ENCODE measurements around the gene RPS8.
"Not testable (repeated sequence)": the region's sequence is repeated elsewhere in the genome, so short reads cannot be mapped to it uniquely, and the experiment has no call there.

RPS8 gene

GRCh38 chr1:44787506-44787905 lies 12.2 kb downstream of the RPS8 start:
- H2AK5ac ChIP-seq (ENCODE audit: low read length), result no peak overlapping the region
- H3K56ac ChIP-seq (ENCODE audit: low read length), result peak overlapping the region; percentile 22
- WGBS (ENCODE audit: extremely low coverage, insufficient coverage, low lambda C conversion rate), result no CpG with 5 or more reads among the region's 10 CpGs
- H4K8ac ChIP-seq (ENCODE audit: low read depth, low read length), result no peak overlapping the region
- no peak overlapping the region for H2BK15ac ChIP-seq (replicated peaks; ENCODE audit: low read depth)
- no peak overlapping the region for H3K23ac ChIP-seq (ENCODE audit: low read length)
- no peaks in the 10 kb centered on the region for H3K36me3 ChIP-seq (ENCODE audit: control insufficient read depth, insufficient read depth, low read length)
- H3K18ac ChIP-seq (ENCODE audit: low read length), result no peak overlapping the region
- no peak overlapping the region for H2BK5ac ChIP-seq (ENCODE audit: low read length)
- no peak overlapping the region for H4K5ac ChIP-seq (ENCODE audit: low read length)
- H3K4ac ChIP-seq (ENCODE audit: low read depth, low read length), result no peak overlapping the region
- no peak overlapping the region for H3K27ac ChIP-seq (ENCODE audit: low read depth, low read length)
- no peaks in the 10 kb centered on the region for H3K27me3 ChIP-seq (ENCODE audit: insufficient read depth, low read length, poor library complexity)
- H3K4me3 ChIP-seq (ENCODE audit: low read length), result no peak overlapping the region
- peaks cover 5% of the 10 kb centered on the region for H3K4me1 ChIP-seq (ENCODE audit: control insufficient read depth, low read depth, low read length)
- H3K79me1 ChIP-seq (ENCODE audit: low read length), result no peaks in the 10 kb centered on the region
- no peak overlapping the region for H3K9ac ChIP-seq (ENCODE audit: low read length)
- no peaks in the 10 kb centered on the region for H3K79me2 ChIP-seq (ENCODE audit: control insufficient read depth, insufficient read depth, low read length)
- H2BK120ac ChIP-seq (ENCODE audit: low read depth, low read length), result no peak overlapping the region
- no peak overlapping the region for H3K4me2 ChIP-seq (ENCODE audit: low read length)
- DNase-seq, result no peak

- Histone ChIP-seq H3K56ac (ENCODE audit: low read length) (peak within 1 kb of the TSS; percentile 22), H3K18ac (ENCODE audit: low read length) (no peak within 1 kb of the TSS), H3K9ac (ENCODE audit: low read length) (no peak within 1 kb of the TSS), H2BK15ac (replicated peaks; ENCODE audit: low read depth) (no peak within 1 kb of the TSS), H4K5ac (ENCODE audit: low read length) (no peak within 1 kb of the TSS), H3K79me1 (ENCODE audit: low read length) (no peaks in the 10 kb centered on the region), H3K4me3 (ENCODE audit: low read length) (no peak within 1 kb of the TSS), H2BK5ac (ENCODE audit: low read length) (no peak within 1 kb of the TSS), H3K36me3 (ENCODE audit: control insufficient read depth, insufficient read depth, low read length) (no peaks in the 10 kb centered on the region), H3K27me3 (ENCODE audit: insufficient read depth, low read length, poor library complexity) (no peaks in the 10 kb centered on the region), H3K79me2 (ENCODE audit: control insufficient read depth, insufficient read depth, low read length) (no peaks in the 10 kb centered on the region), H4K8ac (ENCODE audit: low read depth, low read length) (no peak within 1 kb of the TSS), H3K27ac (ENCODE audit: low read depth, low read length) (no peak within 1 kb of the TSS), H3K4ac (ENCODE audit: low read depth, low read length) (no peak within 1 kb of the TSS), H3K23ac (ENCODE audit: low read length) (no peak within 1 kb of the TSS), H3K4me1 (ENCODE audit: control insufficient read depth, low read depth, low read length) (peaks cover 7% of the 10 kb centered on the region), H2AK5ac (ENCODE audit: low read length) (no peak within 1 kb of the TSS), H3K4me2 (ENCODE audit: low read length) (no peak within 1 kb of the TSS), H2BK120ac (ENCODE audit: low read depth, low read length) (no peak within 1 kb of the TSS)
- DNase-seq, result no peak
- WGBS (ENCODE audit: extremely low coverage, insufficient coverage, low lambda C conversion rate), result no CpG with 5 or more reads among the region's 9 CpGs
Observed at GRCh38 chr1:44788120-44788860, 12.9 kb downstream of the RPS8 start, which contains the start of gene BEST4. TSS of gene BEST4 (minus strand) at chr1:44788170. CDS start at chr1:44787705, 465 bp downstream.

- H2BK5ac ChIP-seq (ENCODE audit: low read length), result no peak overlapping the region
- H3K56ac ChIP-seq (ENCODE audit: low read length), result peak overlapping the region; percentile 25
- no peaks in the 10 kb centered on the region for H3K79me1 ChIP-seq (ENCODE audit: low read length)
- no peaks in the 10 kb centered on the region for H3K27me3 ChIP-seq (ENCODE audit: insufficient read depth, low read length, poor library complexity)
- DNase-seq, result no peak
- no peak overlapping the region for H3K4me3 ChIP-seq (ENCODE audit: low read length)
- no peak overlapping the region for H3K4ac ChIP-seq (ENCODE audit: low read depth, low read length)
- H4K8ac ChIP-seq (ENCODE audit: low read depth, low read length), result no peak overlapping the region
- H3K79me2 ChIP-seq (ENCODE audit: control insufficient read depth, insufficient read depth, low read length), result no peaks in the 10 kb centered on the region
- H4K5ac ChIP-seq (ENCODE audit: low read length), result no peak overlapping the region
- no peak overlapping the region for H3K27ac ChIP-seq (ENCODE audit: low read depth, low read length)
- no peaks in the 10 kb centered on the region for H3K36me3 ChIP-seq (ENCODE audit: control insufficient read depth, insufficient read depth, low read length)
- H2AK5ac ChIP-seq (ENCODE audit: low read length), result no peak overlapping the region
- WGBS (ENCODE audit: extremely low coverage, insufficient coverage, low lambda C conversion rate), result no CpG with 5 or more reads among the region's 7 CpGs
- H2BK120ac ChIP-seq (ENCODE audit: low read depth, low read length), result no peak overlapping the region
- peaks cover 4% of the 10 kb centered on the region for H3K4me1 ChIP-seq (ENCODE audit: control insufficient read depth, low read depth, low read length)
- no peak overlapping the region for H3K23ac ChIP-seq (ENCODE audit: low read length)
- no peak overlapping the region for H3K4me2 ChIP-seq (ENCODE audit: low read length)
- H3K18ac ChIP-seq (ENCODE audit: low read length), result no peak overlapping the region
- H2BK15ac ChIP-seq (replicated peaks; ENCODE audit: low read depth), result no peak overlapping the region
- H3K9ac ChIP-seq (ENCODE audit: low read length), result no peak overlapping the region
Observed at GRCh38 chr1:44790968-44791801, 15.8 kb downstream of the RPS8 start.

- H3K4ac ChIP-seq (ENCODE audit: low read depth, low read length), result no peak overlapping the region
- WGBS (ENCODE audit: extremely low coverage, insufficient coverage, low lambda C conversion rate), result no CpG with 5 or more reads among the region's 9 CpGs
- H3K56ac ChIP-seq (ENCODE audit: low read length), result peak overlapping the region; percentile 57
Observed at GRCh38 chr1:44792736-44793502, 17.6 kb downstream of the RPS8 start.

GRCh38 chr1:44797886-44798285 lies 22.5 kb downstream of the RPS8 start:
- not testable (repeated sequence) for H3K36me3 ChIP-seq (ENCODE audit: control insufficient read depth, insufficient read depth, low read length); H2BK15ac ChIP-seq (replicated peaks; ENCODE audit: low read depth); H3K4me2 ChIP-seq (ENCODE audit: low read length); H3K9ac ChIP-seq (ENCODE audit: low read length); DNase-seq; H2BK5ac ChIP-seq (ENCODE audit: low read length); H4K5ac ChIP-seq (ENCODE audit: low read length); H3K56ac ChIP-seq (ENCODE audit: low read length); H3K27ac ChIP-seq (ENCODE audit: low read depth, low read length); H3K23ac ChIP-seq (ENCODE audit: low read length); H4K8ac ChIP-seq (ENCODE audit: low read depth, low read length); H3K18ac ChIP-seq (ENCODE audit: low read length); H2AK5ac ChIP-seq (ENCODE audit: low read length); H3K79me1 ChIP-seq (ENCODE audit: low read length); H2BK120ac ChIP-seq (ENCODE audit: low read depth, low read length); H3K79me2 ChIP-seq (ENCODE audit: control insufficient read depth, insufficient read depth, low read length); H3K4ac ChIP-seq (ENCODE audit: low read depth, low read length); H3K4me3 ChIP-seq (ENCODE audit: low read length); H3K27me3 ChIP-seq (ENCODE audit: insufficient read depth, low read length, poor library complexity); H3K4me1 ChIP-seq (ENCODE audit: control insufficient read depth, low read depth, low read length)
- no CpG with 5 or more reads among the region's 8 CpGs for WGBS (ENCODE audit: extremely low coverage, insufficient coverage, low lambda C conversion rate)

More at GRCh38 chr1:44792736-44793502, 17.6 kb downstream of the RPS8 start:
- Histone ChIP-seq H2BK5ac (ENCODE audit: low read length) (no peak overlapping the region), H2AK5ac (ENCODE audit: low read length) (peak overlapping the region; percentile 33), H2BK15ac (replicated peaks; ENCODE audit: low read depth) (no peak overlapping the region), H4K5ac (ENCODE audit: low read length) (peak overlapping the region; percentile 26), H4K8ac (ENCODE audit: low read depth, low read length) (no peak overlapping the region), H3K36me3 (ENCODE audit: control insufficient read depth, insufficient read depth, low read length) (no peaks in the 10 kb centered on the region), H3K23ac (ENCODE audit: low read length) (no peak overlapping the region), H3K9ac (ENCODE audit: low read length) (peak overlapping the region; percentile 39), H3K4me2 (ENCODE audit: low read length) (no peak overlapping the region), H3K79me2 (ENCODE audit: control insufficient read depth, insufficient read depth, low read length) (no peaks in the 10 kb centered on the region), H2BK120ac (ENCODE audit: low read depth, low read length) (no peak overlapping the region), H3K27me3 (ENCODE audit: insufficient read depth, low read length, poor library complexity) (no peaks in the 10 kb centered on the region), H3K18ac (ENCODE audit: low read length) (no peak overlapping the region), H3K4me3 (ENCODE audit: low read length) (no peak overlapping the region), H3K79me1 (ENCODE audit: low read length) (no peaks in the 10 kb centered on the region), H3K4me1 (ENCODE audit: control insufficient read depth, low read depth, low read length) (peaks cover 4% of the 10 kb centered on the region), H3K27ac (ENCODE audit: low read depth, low read length) (no peak overlapping the region)
- no peak for DNase-seq

Data from mesendoderm (in vitro differentiated cells).